ENCODE data around the gene AOPEP.

GRCh38 chr9:95009459-95009858 lies 283.0 kb downstream of the AOPEP start:
- TF ChIP-seq CTCF (IDR thresholded peaks at IDR 0.05) (no peak), POLR2A (IDR thresholded peaks at IDR 0.05) (no peak)
